Colonic mucosa (tissue), 4 donors: ENCODE data around the gene MRPL1. TPM values are rescaled to one million over a fixed set of nuclear protein-coding genes. Genes with fewer than 3 reads are reported as not detected.
"Not testable (repeated sequence)": the region's sequence is repeated elsewhere in the genome, so short reads cannot be mapped to it uniquely, and the experiment has no call there.

Experiments
- DNase-seq: peaks from one replicate; pipeline ENCODE4 v3.0.0-alpha.2; 2020
- H3K27ac ChIP-seq: fragments of 200-600 bp; one replicate; pipeline ENCODE4 v1.8.0; 2021
- H3K27me3 ChIP-seq: fragments of 200-600 bp; one replicate; pipeline ENCODE4 v1.8.0; 2021
- H3K36me3 ChIP-seq: fragments of 200-600 bp; one replicate; pipeline ENCODE4 v1.8.0; 2021
- H3K4me1 ChIP-seq: fragments of 200-600 bp; one replicate; pipeline ENCODE4 v1.8.0; 2021; ENCODE audit warnings: mild to moderate bottlenecking
- H3K4me3 ChIP-seq: fragments of 200-600 bp; one replicate; pipeline ENCODE4 v1.8.0; 2021
- H3K9ac ChIP-seq, 2 donors: one replicate each; pipeline ENCODE4 v1.7.0; 2013; ENCODE audit warnings: control low read depth in 2 of 2, low read depth in 2 of 2, low read length in 2 of 2
- H3K9me3 ChIP-seq: fragments of 200-600 bp; one replicate; pipeline ENCODE4 v1.8.0; 2021
- intact Hi-C: fragments of 100-400 bp; cut with DNase I; formaldehyde crosslinking; loops from one replicate; pipeline ENCODE4 v1.14.1; 2022
- total RNA-seq, 2 donors: library from RNA; stranded (reverse); fragmentation: NEBNext Ultra II Directional in 1 of 2; extraction: Animal tissue kit (Norgen Biotek cat#: 25700) in 1 of 2; gene quantifications; one replicate each; pipeline ENCODE4 v1.2.1, GENCODE V29; 2021
- TF ChIP-seq, protein P1 (sequence below): fragments of 200-600 bp; IDR thresholded peaks from one replicate; pipeline ENCODE4 v1.8.0; 2022; ENCODE audit warnings: antibody characterized with exemption, mild to moderate bottlenecking
- donor health status: healthy.
- donor health status: DM: no; HTN: no; CAD: no.
- donor health status: DM: no; HTN: no; CAD: no.

Gene MRPL1
- total RNA-seq, 2 donors from 2014 or later, result 37.2 to 42.3 TPM

DNA sequence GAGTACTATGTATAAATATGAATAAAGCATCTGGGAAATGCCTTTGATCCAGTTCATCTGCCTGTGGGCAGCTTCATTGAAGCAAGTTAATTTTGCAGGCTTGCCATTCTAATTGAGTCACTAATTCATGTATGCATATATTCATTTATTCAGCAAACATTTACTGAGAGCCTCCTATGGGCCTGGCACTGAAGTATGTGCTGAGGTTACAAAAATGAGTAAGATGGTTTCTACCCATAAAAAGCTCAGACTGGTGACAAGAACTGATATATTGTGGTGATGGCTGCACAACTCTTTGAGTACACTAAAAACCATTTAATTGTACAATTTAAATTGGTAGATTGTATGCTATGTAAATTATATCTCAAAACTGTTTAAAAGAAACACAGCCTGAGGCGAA lies 1.1 kb upstream of the MRPL1 start:
- H3K4me1 ChIP-seq, result no peaks in the 10 kb centered on the region
- H3K27me3 ChIP-seq, result no peaks in the 10 kb centered on the region
- H3K27ac ChIP-seq, result peak overlapping the region; percentile 96
- H3K36me3 ChIP-seq, result no peaks in the 10 kb centered on the region
- H3K4me3 ChIP-seq, result no peak overlapping the region
- intact Hi-C loops, result loop anchor here (5.0 kb wide), 1 partner anchor 39 kb away; no protein-coding TSS in a partner anchor
- H3K9me3 ChIP-seq, result no peaks in the 10 kb centered on the region
- TF ChIP-seq, protein P1, sequence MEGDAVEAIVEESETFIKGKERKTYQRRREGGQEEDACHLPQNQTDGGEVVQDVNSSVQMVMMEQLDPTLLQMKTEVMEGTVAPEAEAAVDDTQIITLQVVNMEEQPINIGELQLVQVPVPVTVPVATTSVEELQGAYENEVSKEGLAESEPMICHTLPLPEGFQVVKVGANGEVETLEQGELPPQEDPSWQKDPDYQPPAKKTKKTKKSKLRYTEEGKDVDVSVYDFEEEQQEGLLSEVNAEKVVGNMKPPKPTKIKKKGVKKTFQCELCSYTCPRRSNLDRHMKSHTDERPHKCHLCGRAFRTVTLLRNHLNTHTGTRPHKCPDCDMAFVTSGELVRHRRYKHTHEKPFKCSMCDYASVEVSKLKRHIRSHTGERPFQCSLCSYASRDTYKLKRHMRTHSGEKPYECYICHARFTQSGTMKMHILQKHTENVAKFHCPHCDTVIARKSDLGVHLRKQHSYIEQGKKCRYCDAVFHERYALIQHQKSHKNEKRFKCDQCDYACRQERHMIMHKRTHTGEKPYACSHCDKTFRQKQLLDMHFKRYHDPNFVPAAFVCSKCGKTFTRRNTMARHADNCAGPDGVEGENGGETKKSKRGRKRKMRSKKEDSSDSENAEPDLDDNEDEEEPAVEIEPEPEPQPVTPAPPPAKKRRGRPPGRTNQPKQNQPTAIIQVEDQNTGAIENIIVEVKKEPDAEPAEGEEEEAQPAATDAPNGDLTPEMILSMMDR, result no peak
- no peak for DNase-seq
- H3K9ac ChIP-seq, result peak overlapping the region in 1 of 2 donors; percentile 88

DNA sequence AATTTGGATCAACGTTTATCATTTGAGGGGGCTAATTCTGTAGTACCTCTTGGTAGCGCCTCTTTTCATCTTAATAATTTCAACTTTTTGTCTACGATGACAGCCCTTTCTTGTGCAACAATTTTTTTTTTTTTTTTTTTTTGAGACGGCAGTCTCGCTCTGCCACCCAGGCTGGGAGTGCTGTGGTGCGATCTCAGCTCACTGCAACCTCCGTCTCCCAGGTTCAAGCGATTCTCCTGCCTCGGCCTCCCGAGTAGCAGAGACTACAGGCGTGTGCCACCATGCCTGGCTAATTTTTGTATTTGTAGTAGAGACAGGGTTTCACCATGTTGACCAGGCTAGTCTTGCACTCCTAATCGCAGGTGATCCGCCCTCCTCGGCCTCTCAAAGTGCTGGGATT lies 711 bp downstream of the MRPL1 start:
- Histone ChIP-seq H3K9ac (peak overlapping the region; percentile 57 to 88), H3K27ac (peak overlapping the region; percentile 96), H3K4me3 (peak overlapping the region; percentile 79)
- intact Hi-C loops, result loop anchor here (5.0 kb wide), 1 partner anchor 41 kb away; no protein-coding TSS in a partner anchor
- H3K27me3 ChIP-seq, H3K36me3 ChIP-seq, H3K9me3 ChIP-seq, H3K4me1 ChIP-seq: not testable (repeated sequence)
- peak; percentile 22 for DNase-seq

GRCh38 chr4:77865259-77865658 lies 2.6 kb downstream of the MRPL1 start:
- Histone ChIP-seq H3K4me1 (no peaks in the 10 kb centered on the region), H3K9ac (no peak overlapping the region)
- intact Hi-C loops, result no loop called here

DNA sequence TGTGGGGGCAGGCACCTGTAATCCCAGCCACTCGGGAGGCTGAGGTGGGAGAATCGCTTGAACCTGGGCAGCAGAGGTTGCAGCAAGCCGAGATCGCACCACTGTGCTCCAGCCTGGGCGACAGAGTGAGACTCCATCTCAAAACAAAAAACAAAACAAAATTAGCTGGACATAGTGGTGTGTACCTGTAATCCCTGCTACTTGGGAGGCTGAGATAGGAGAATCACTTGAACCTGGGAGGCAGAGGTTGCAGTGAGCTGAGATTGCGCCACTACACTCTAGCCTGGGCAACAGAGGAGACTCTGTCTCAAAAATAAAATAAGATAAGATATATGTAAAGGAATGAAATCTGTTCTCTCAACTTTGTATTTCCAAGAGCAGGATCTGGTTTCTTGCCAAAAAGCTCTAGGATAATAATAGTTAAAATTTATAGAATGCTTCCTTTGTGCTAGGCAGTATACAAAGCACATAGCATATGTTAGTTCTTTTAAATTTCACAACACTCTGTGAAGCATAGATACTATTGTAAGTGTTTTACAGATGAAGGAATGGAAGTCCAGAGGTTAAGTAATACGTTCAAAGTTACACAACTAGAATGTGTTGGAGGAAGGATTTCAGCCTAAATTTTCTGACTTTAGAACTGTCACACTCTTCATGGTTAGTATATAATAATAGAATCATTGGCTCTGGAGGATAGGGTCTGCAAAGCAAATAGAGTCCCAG lies 10.3 kb downstream of the MRPL1 start:
- H3K36me3 ChIP-seq, result no peaks in the 10 kb centered on the region
- intact Hi-C loops, result no loop called here
- no peaks in the 10 kb centered on the region for H3K9me3 ChIP-seq
- H3K27me3 ChIP-seq, result no peaks in the 10 kb centered on the region
- no peak overlapping the region for H3K27ac ChIP-seq
- no peak overlapping the region for H3K4me3 ChIP-seq
- H3K9ac ChIP-seq, result no peak overlapping the region
- TF ChIP-seq, protein P1, result no peak
- no peak for DNase-seq
- H3K4me1 ChIP-seq, result no peaks in the 10 kb centered on the region

More at GRCh38 chr4:77865259-77865658, 2.6 kb downstream of the MRPL1 start:
- Histone ChIP-seq H3K36me3 (no peaks in the 10 kb centered on the region), H3K27ac (no peak overlapping the region), H3K9me3 (no peaks in the 10 kb centered on the region), H3K4me3 (no peak overlapping the region), H3K27me3 (no peaks in the 10 kb centered on the region)
- DNase-seq, result no peak
- TF ChIP-seq, protein P1, result no peak

- H3K36me3 ChIP-seq, result no peaks in the 10 kb centered on the region
- H3K4me1 ChIP-seq, result no peaks in the 10 kb centered on the region
- no peaks in the 10 kb centered on the region for H3K9me3 ChIP-seq
- intact Hi-C loops, result no loop called here
- DNase-seq, result no peak
- TF ChIP-seq, protein P1, result no peak
- no peaks in the 10 kb centered on the region for H3K27me3 ChIP-seq
- no peak overlapping the region for H3K4me3 ChIP-seq
- H3K27ac ChIP-seq, result no peak overlapping the region
- no peak overlapping the region for H3K9ac ChIP-seq
Observed at GRCh38 chr4:77877167-77877566, 14.5 kb downstream of the MRPL1 start.

- Histone ChIP-seq H3K9ac (no peak overlapping the region), H3K9me3 (no peaks in the 10 kb centered on the region), H3K36me3 (no peaks in the 10 kb centered on the region), H3K4me3 (no peak overlapping the region), H3K4me1 (no peaks in the 10 kb centered on the region), H3K27me3 (no peaks in the 10 kb centered on the region), H3K27ac (no peak overlapping the region)
- no peak for DNase-seq
- intact Hi-C loops, result no loop called here
- TF ChIP-seq, protein P1, result no peak
Observed at GRCh38 chr4:77877771-77878565, 15.3 kb downstream of the MRPL1 start.
